ENCODE measurements around the gene TRIAP1.

DNA sequence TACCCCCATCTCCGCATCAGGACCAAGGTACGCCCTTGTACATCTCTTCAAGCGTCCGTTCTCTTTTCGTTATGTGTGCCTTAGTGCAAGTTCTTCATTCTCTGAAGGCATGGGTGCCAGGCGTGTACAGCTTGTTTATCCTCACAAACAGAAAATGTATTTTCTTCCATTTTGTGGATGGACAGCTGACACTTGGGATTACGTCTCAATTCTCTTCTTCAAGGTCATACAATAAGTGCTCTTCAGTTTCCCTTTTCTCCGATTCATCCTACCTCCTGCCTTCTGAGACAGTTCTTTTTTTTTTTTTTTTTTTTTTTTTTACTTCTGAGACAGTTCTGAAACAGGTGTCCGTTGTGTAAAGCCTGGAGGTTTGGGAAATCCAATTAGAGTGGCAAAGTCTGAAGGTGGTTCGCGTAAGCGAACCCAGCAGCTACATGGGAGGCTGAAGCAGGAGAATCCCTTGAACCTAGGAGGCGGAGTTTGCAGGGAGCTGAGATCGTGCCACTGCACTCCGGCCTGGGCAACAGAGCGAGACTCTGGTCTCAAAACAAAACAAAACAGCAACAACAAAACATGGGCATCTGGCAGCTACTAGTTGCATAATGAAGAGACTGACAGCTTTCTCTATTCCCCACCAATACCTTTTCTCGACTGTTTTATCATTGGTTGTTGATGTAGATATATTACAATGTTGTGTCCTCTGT, 7.5 kb downstream of the TRIAP1 start:
- TF ChIP-seq, protein P1, sequence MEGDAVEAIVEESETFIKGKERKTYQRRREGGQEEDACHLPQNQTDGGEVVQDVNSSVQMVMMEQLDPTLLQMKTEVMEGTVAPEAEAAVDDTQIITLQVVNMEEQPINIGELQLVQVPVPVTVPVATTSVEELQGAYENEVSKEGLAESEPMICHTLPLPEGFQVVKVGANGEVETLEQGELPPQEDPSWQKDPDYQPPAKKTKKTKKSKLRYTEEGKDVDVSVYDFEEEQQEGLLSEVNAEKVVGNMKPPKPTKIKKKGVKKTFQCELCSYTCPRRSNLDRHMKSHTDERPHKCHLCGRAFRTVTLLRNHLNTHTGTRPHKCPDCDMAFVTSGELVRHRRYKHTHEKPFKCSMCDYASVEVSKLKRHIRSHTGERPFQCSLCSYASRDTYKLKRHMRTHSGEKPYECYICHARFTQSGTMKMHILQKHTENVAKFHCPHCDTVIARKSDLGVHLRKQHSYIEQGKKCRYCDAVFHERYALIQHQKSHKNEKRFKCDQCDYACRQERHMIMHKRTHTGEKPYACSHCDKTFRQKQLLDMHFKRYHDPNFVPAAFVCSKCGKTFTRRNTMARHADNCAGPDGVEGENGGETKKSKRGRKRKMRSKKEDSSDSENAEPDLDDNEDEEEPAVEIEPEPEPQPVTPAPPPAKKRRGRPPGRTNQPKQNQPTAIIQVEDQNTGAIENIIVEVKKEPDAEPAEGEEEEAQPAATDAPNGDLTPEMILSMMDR (IDR thresholded peaks at IDR 0.05), result no peak
- TF ChIP-seq EP300 (IDR thresholded peaks at IDR 0.05) (no peak), POLR2A (IDR thresholded peaks at IDR 0.05) (no peak), POLR2AphosphoS5 (IDR thresholded peaks at IDR 0.05) (no peak)
